ENCODE data around the gene RASSF10. TPM values are rescaled to one million over a fixed set of nuclear protein-coding genes. Genes with fewer than 3 reads are reported as not detected.

RASSF10 gene
- total RNA-seq, 2 donors from 2014 or later = 0.59 to 1.2 TPM

DNA sequence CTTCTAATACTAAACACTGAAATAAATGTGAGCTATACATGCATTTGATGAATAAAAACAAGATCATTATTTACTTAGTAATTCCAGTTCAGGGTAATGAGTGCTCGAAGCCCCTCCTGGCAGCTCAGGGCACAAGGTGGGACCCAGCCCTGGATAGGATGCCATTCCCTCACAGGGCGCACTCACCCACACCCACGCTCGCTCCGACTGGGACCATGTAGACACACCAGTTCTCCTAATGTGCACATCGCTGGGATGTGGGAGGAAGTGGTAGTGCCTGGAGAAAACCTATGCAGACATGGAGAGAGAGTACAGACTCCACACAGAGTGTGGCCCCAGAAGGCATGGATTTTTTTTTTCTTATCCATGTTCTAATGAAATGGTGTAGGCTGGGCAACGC lies 44.5 kb upstream of the RASSF10 start:
- Histone ChIP-seq H3K4me3 (no peak overlapping the region), H3K27me3 (no peaks in the 10 kb centered on the region), H3K36me3 (no peaks in the 10 kb centered on the region), H3K27ac (no peak overlapping the region), H3K9me3 (no peaks in the 10 kb centered on the region), H3K4me1 (no peaks in the 10 kb centered on the region)
- TF ChIP-seq, protein P1, sequence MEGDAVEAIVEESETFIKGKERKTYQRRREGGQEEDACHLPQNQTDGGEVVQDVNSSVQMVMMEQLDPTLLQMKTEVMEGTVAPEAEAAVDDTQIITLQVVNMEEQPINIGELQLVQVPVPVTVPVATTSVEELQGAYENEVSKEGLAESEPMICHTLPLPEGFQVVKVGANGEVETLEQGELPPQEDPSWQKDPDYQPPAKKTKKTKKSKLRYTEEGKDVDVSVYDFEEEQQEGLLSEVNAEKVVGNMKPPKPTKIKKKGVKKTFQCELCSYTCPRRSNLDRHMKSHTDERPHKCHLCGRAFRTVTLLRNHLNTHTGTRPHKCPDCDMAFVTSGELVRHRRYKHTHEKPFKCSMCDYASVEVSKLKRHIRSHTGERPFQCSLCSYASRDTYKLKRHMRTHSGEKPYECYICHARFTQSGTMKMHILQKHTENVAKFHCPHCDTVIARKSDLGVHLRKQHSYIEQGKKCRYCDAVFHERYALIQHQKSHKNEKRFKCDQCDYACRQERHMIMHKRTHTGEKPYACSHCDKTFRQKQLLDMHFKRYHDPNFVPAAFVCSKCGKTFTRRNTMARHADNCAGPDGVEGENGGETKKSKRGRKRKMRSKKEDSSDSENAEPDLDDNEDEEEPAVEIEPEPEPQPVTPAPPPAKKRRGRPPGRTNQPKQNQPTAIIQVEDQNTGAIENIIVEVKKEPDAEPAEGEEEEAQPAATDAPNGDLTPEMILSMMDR (IDR thresholded peaks at IDR 0.05) = no peak
- no peak for DNase-seq (ENCODE audit: low spot score)

- Histone ChIP-seq H3K4me3 (no peak overlapping the region), H3K36me3 (no peaks in the 10 kb centered on the region), H3K4me1 (no peaks in the 10 kb centered on the region), H3K27ac (no peak overlapping the region), H3K27me3 (no peaks in the 10 kb centered on the region), H3K9me3 (no peaks in the 10 kb centered on the region)
- DNase-seq (ENCODE audit: low spot score) = no peak
- TF ChIP-seq, protein P1 (IDR thresholded peaks at IDR 0.05) = no peak
These were observed 43.1 kb upstream of the RASSF10 start for GRCh38 chr11:12966002-12966401.

- H3K36me3 ChIP-seq = no peaks in the 10 kb centered on the region
- no peaks in the 10 kb centered on the region for H3K27me3 ChIP-seq
- no peak overlapping the region for H3K4me3 ChIP-seq
- no peak for DNase-seq (ENCODE audit: low spot score)
- no peaks in the 10 kb centered on the region for H3K9me3 ChIP-seq
- H3K4me1 ChIP-seq = no peaks in the 10 kb centered on the region
- TF ChIP-seq, protein P1 (IDR thresholded peaks at IDR 0.05) = no peak
- no peak overlapping the region for H3K27ac ChIP-seq
These were observed 41.0 kb upstream of the RASSF10 start for GRCh38 chr11:12968101-12968500.

- DNase-seq (ENCODE audit: low spot score) = no peak
- no peak overlapping the region for H3K4me3 ChIP-seq
- H3K27ac ChIP-seq = no peak overlapping the region
- TF ChIP-seq, protein P1 (IDR thresholded peaks at IDR 0.05) = no peak
- no peaks in the 10 kb centered on the region for H3K36me3 ChIP-seq
- no peaks in the 10 kb centered on the region for H3K4me1 ChIP-seq
- H3K9me3 ChIP-seq = no peaks in the 10 kb centered on the region
- no peaks in the 10 kb centered on the region for H3K27me3 ChIP-seq
These were observed 40.3 kb upstream of the RASSF10 start for GRCh38 chr11:12968826-12969225.

- H3K27me3 ChIP-seq = no peaks in the 10 kb centered on the region
- no peaks in the 10 kb centered on the region for H3K9me3 ChIP-seq
- H3K4me1 ChIP-seq = no peaks in the 10 kb centered on the region
- H3K4me3 ChIP-seq = no peak overlapping the region
- DNase-seq (ENCODE audit: low spot score) = no peak
- no peaks in the 10 kb centered on the region for H3K36me3 ChIP-seq
- TF ChIP-seq, protein P1 (IDR thresholded peaks at IDR 0.05) = no peak
- no peak overlapping the region for H3K27ac ChIP-seq
These were observed 37.2 kb upstream of the RASSF10 start for GRCh38 chr11:12971955-12972354.

- no peaks in the 10 kb centered on the region for H3K9me3 ChIP-seq
- H3K27me3 ChIP-seq = no peaks in the 10 kb centered on the region
- no peaks in the 10 kb centered on the region for H3K4me1 ChIP-seq
- no peak for DNase-seq (ENCODE audit: low spot score)
- no peak overlapping the region for H3K4me3 ChIP-seq
- H3K36me3 ChIP-seq = no peaks in the 10 kb centered on the region
- H3K27ac ChIP-seq = no peak overlapping the region
- TF ChIP-seq, protein P1 (IDR thresholded peaks at IDR 0.05) = no peak
These were observed 35.5 kb upstream of the RASSF10 start for GRCh38 chr11:12973528-12974181.

Measured in right atrium auricular region (tissue), 2 donors.